HL-60 (cell line): ENCODE measurements around the gene HOXA7.

Source experiments
- DNase-seq, 2 experiments: peaks; one replicate each; pipeline ENCODE4 v3.0.0-alpha.2; 2010 to 2020; ENCODE audit warnings: low read depth in 1 of 2, low spot score in 1 of 2
- H3K27ac ChIP-seq: fragments of 250-450 bp; sonication (Bioruptor Pico); replicated peaks from 2 replicates; pipeline ENCODE4 v1.5.1; 2020; ENCODE audit warnings: mild to moderate bottlenecking, moderate library complexity
- H3K27me3 ChIP-seq: fragments of 250-450 bp; sonication (Bioruptor Pico); 2 replicates; pipeline ENCODE4 v1.5.1; 2021; ENCODE audit warnings: mild to moderate bottlenecking, moderate library complexity; ENCODE audit not compliant: insufficient read depth, poor library complexity, severe bottlenecking
- H3K4me3 ChIP-seq: replicated peaks from 2 replicates; pipeline ENCODE4 v1.5.1; 2011; ENCODE audit warnings: mild to moderate bottlenecking, control low read depth, low read length; ENCODE audit not compliant: insufficient read depth
- CTCF ChIP-seq: IDR thresholded peaks from one replicate; pipeline ENCODE4 v1.5.1; 2011; ENCODE audit warnings: low read length, control low read depth, inconsistent platforms; ENCODE audit not compliant: insufficient read depth
- GABPA ChIP-seq: IDR thresholded peaks from 2 replicates; pipeline ENCODE4 v1.6.1; 2012; ENCODE audit warnings: low read depth
- POLR2AphosphoS5 ChIP-seq: IDR thresholded peaks from 2 replicates; pipeline ENCODE4 v1.6.1; 2012; ENCODE audit warnings: low read depth
- REST ChIP-seq: IDR thresholded peaks from 2 replicates; pipeline ENCODE4 v1.6.1; 2012; ENCODE audit warnings: low read depth; ENCODE audit not compliant: insufficient replicate concordance
- SPI1 ChIP-seq: IDR thresholded peaks from 2 replicates; pipeline ENCODE4 v1.6.1; 2012; ENCODE audit warnings: low read depth, mild to moderate bottlenecking, borderline replicate concordance

HOXA7 gene

GRCh38 chr7:27123477-27124053, 32.9 kb downstream of the HOXA7 start:
- Histone ChIP-seq H3K27ac (no peak overlapping the region), H3K27me3 (peaks cover 4% of the 10 kb centered on the region), H3K4me3 (no peak overlapping the region)
- no peak for DNase-seq
- TF ChIP-seq POLR2AphosphoS5 = no peak
- no peak for TF ChIP-seq SPI1
- TF ChIP-seq CTCF = no peak
- TF ChIP-seq REST = no peak
- no peak for TF ChIP-seq GABPA

GRCh38 chr7:27123007-27123476, 33.4 kb downstream of the HOXA7 start:
- TF ChIP-seq CTCF (no peak), SPI1 (no peak), REST (no peak), POLR2AphosphoS5 (no peak), GABPA (no peak)
- Histone ChIP-seq H3K4me3 (no peak overlapping the region), H3K27me3 (peaks cover 4% of the 10 kb centered on the region), H3K27ac (no peak overlapping the region)
- DNase-seq = no peak

GRCh38 chr7:27122077-27122910, 34.2 kb downstream of the HOXA7 start:
- H3K27ac ChIP-seq = no peak overlapping the region
- peaks cover 4% of the 10 kb centered on the region for H3K27me3 ChIP-seq
- TF ChIP-seq CTCF (no peak), REST (no peak), SPI1 (no peak), GABPA (no peak), POLR2AphosphoS5 (no peak)
- no peak overlapping the region for H3K4me3 ChIP-seq
- no peak for DNase-seq
